GM23338 (cell line): ENCODE results near the gene RNF40. TPM values are rescaled to one million over a fixed set of nuclear protein-coding genes. Genes with fewer than 3 reads are reported as not detected.

Experiments used
- ATAC-seq: fragments of 200-7000 bp; cut with Tn5 transposase; 3 replicates; pipeline ENCODE4 v1.9.1; 2020
- DNase-seq: peaks from one replicate; pipeline ENCODE4 v3.0.0-alpha.2; 2015; ENCODE audit warnings: low spot score
- H2AFZ ChIP-seq: fragments of 200-600 bp; sonication (generic); 2 replicates; pipeline ENCODE4 v1.8.0; 2016; ENCODE audit warnings: antibody characterized with exemption, mild to moderate bottlenecking, moderate library complexity
- H3F3A ChIP-seq: fragments of 200-600 bp; sonication (generic); replicated peaks from 2 replicates; pipeline ENCODE4 v1.8.0; 2017; ENCODE audit warnings: antibody characterized with exemption, mixed run types, low read depth
- H3K27ac ChIP-seq: fragments of 200-600 bp; sonication (generic); 2 replicates; pipeline ENCODE4 v1.6.1; 2016; ENCODE audit warnings: low read depth
- H3K27me3 ChIP-seq: fragments of 200-600 bp; sonication (generic); 2 replicates; pipeline ENCODE4 v1.8.0; 2016; ENCODE audit warnings: mild to moderate bottlenecking, mixed run types, moderate library complexity; ENCODE audit not compliant: insufficient read depth
- H3K36me3 ChIP-seq: fragments of 200-600 bp; sonication (generic); 2 replicates; pipeline ENCODE4 v1.8.0; 2016; ENCODE audit warnings: mild to moderate bottlenecking; ENCODE audit not compliant: insufficient read depth
- H3K4me1 ChIP-seq: fragments of 200-600 bp; sonication (generic); 2 replicates; pipeline ENCODE4 v1.8.0; 2016; ENCODE audit warnings: mild to moderate bottlenecking, moderate library complexity; ENCODE audit not compliant: insufficient read depth
- H3K4me2 ChIP-seq: fragments of 200-600 bp; sonication (generic); 2 replicates; pipeline ENCODE4 v1.7.1; 2017; ENCODE audit warnings: mixed run types
- H3K4me3 ChIP-seq: fragments of 200-600 bp; sonication (generic); 2 replicates; pipeline ENCODE4 v1.6.1; 2016; ENCODE audit warnings: mixed run types
- H3K79me2 ChIP-seq: fragments of 200-600 bp; sonication (generic); replicated peaks from 2 replicates; pipeline ENCODE4 v1.8.0; 2017; ENCODE audit warnings: mild to moderate bottlenecking; ENCODE audit not compliant: insufficient read depth
- H3K9me2 ChIP-seq: fragments of 200-600 bp; sonication (generic); 2 replicates; pipeline ENCODE4 v1.8.0; 2017; ENCODE audit not compliant: insufficient read depth
- H4K20me1 ChIP-seq: fragments of 200-600 bp; sonication (generic); replicated peaks from 2 replicates; pipeline ENCODE4 v1.8.0; 2017; ENCODE audit warnings: mild to moderate bottlenecking; ENCODE audit not compliant: insufficient read depth
- H3K27ac Mint-ChIP-seq: 2 replicates; pipeline ENCODE4 v1.8.0; 2020; ENCODE audit warnings: inconsistent platforms, mild to moderate bottlenecking, moderate library complexity, mixed read lengths
- H3K27me3 Mint-ChIP-seq: 3 replicates; pipeline ENCODE4 v1.8.0; 2022; ENCODE audit warnings: low read depth, mild to moderate bottlenecking, moderate library complexity, mixed read lengths, inconsistent platforms; ENCODE audit not compliant: insufficient read depth, poor library complexity
- H3K36me3 Mint-ChIP-seq: 3 replicates; pipeline ENCODE4 v1.8.0; 2021; ENCODE audit warnings: low read depth, mild to moderate bottlenecking, inconsistent platforms, moderate library complexity, mixed read lengths
- H3K4me1 Mint-ChIP-seq: 3 replicates; pipeline ENCODE4 v1.8.0; 2020; ENCODE audit warnings: mild to moderate bottlenecking, inconsistent platforms, mixed read lengths
- H3K4me3 Mint-ChIP-seq: 3 replicates; pipeline ENCODE4 v1.8.0; 2021; ENCODE audit warnings: moderate library complexity, mild to moderate bottlenecking, inconsistent platforms, mixed read lengths
- H3K9me3 Mint-ChIP-seq: 3 replicates; pipeline ENCODE4 v1.8.0; 2020; ENCODE audit warnings: moderate library complexity, mild to moderate bottlenecking, inconsistent platforms, mixed read lengths
- CREB1 ChIP-seq: fragments of 250-450 bp; sonication (Bioruptor Pico); IDR thresholded peaks from 2 replicates; pipeline ENCODE4 v1.5.0; 2020; ENCODE audit warnings: low read depth, mild to moderate bottlenecking, moderate library complexity
- EZH2 ChIP-seq: fragments of 200-600 bp; sonication (generic); IDR thresholded peaks from one replicate; pipeline ENCODE4 v1.8.0; 2017; ENCODE audit warnings: antibody characterized with exemption, mild to moderate bottlenecking, low read depth; ENCODE audit not compliant: unreplicated experiment
- EZH2phosphoT487 ChIP-seq: fragments of 200-600 bp; sonication (generic); IDR thresholded peaks from one replicate; pipeline ENCODE4 v1.8.1; 2018; ENCODE audit warnings: antibody characterized with exemption; ENCODE audit not compliant: unreplicated experiment
- JUNB ChIP-seq: IDR thresholded peaks from one replicate; pipeline ENCODE4 v1.6.1; 2016; ENCODE audit warnings: antibody characterized with exemption; ENCODE audit not compliant: unreplicated experiment
- NANOG ChIP-seq: IDR thresholded peaks from 2 replicates; pipeline ENCODE4 v1.6.1; 2016; ENCODE audit warnings: antibody characterized with exemption, borderline replicate concordance
- POLR2AphosphoS5 ChIP-seq: IDR thresholded peaks from 2 replicates; pipeline ENCODE4 v1.6.1; 2016; ENCODE audit warnings: antibody characterized with exemption, low read depth
- STAT1 ChIP-seq: IDR thresholded peaks from one replicate; pipeline ENCODE4 v1.6.1; 2016; ENCODE audit warnings: antibody characterized with exemption; ENCODE audit not compliant: unreplicated experiment
- ZNF114 ChIP-seq: fragments of 250-450 bp; sonication (Bioruptor Pico); IDR thresholded peaks from 2 replicates; pipeline ENCODE4 v1.5.0; 2020; ENCODE audit warnings: mild to moderate bottlenecking, moderate library complexity
- ZNF331 ChIP-seq: fragments of 250-450 bp; sonication (Bioruptor Pico); IDR thresholded peaks from 2 replicates; pipeline ENCODE4 v1.5.0; 2020; ENCODE audit warnings: low read depth, mild to moderate bottlenecking, moderate library complexity
- polyA plus RNA-seq: library from polyadenylated mRNA; unstranded; fragments of >200 nt; fragmentation: Nextera tagmentation; extraction: Ambion mirVana; gene quantifications from 2 replicates; pipeline ENCODE4 v1.2.1, GENCODE V29; 2016
- total RNA-seq: library from RNA; depleted of rRNA; stranded (reverse); fragments of >200 nt; shearing (Covaris generic); gene quantifications from 2 replicates; pipeline ENCODE4 v1.2.3, GENCODE V29; 2014
- TF ChIP-seq, protein P1 (sequence below): IDR thresholded peaks from 2 replicates; pipeline ENCODE4 v1.6.1; 2016; ENCODE audit warnings: antibody characterized with exemption
- TF ChIP-seq, protein P2 (sequence below): IDR thresholded peaks from one replicate; pipeline ENCODE4 v1.6.1; 2018; ENCODE audit warnings: antibody characterized with exemption; ENCODE audit not compliant: unreplicated experiment
- TF ChIP-seq, protein P3 (sequence below): fragments of 250-450 bp; sonication (Bioruptor Pico); IDR thresholded peaks from 2 replicates; pipeline ENCODE4 v1.5.0; 2020; ENCODE audit warnings: mild to moderate bottlenecking, moderate library complexity
- TF ChIP-seq, protein P4 (sequence below), 2 experiments: fragments of 200-600 bp in 1 of 2; sonication (generic) in 1 of 2; conservative IDR thresholded peaks; 2 replicates each; pipeline versions ENCODE4 v1.5.1 to v1.6.1; 2016 to 2017; ENCODE audit warnings: antibody characterized with exemption in 2 of 2, low read depth in 2 of 2, mild to moderate bottlenecking in 2 of 2, moderate library complexity in 1 of 2

Gene RNF40
- total and polyA plus RNA-seq, 2 experiments from 2014 or later = 36.0 to 78.5 TPM

GRCh38 chr16:30793508-30794069 lies 31.5 kb downstream of the RNF40 start:
- Histone ChIP-seq H3K4me3 (no peak overlapping the region), H3K9me2 (no peaks in the 10 kb centered on the region), H3K79me2 (no peaks in the 10 kb centered on the region), H3F3A (no peaks in the 10 kb centered on the region), H3K36me3 (no peaks in the 10 kb centered on the region), H3K27ac (no peak overlapping the region), H3K4me1 (no peaks in the 10 kb centered on the region), H4K20me1 (no peaks in the 10 kb centered on the region), H3K27me3 (no peaks in the 10 kb centered on the region), H3K4me2 (no peak overlapping the region), H2AFZ (no peak overlapping the region)
- Mint-ChIP-seq H3K9me3 (no peaks in the 10 kb centered on the region), H3K36me3 (no peaks in the 10 kb centered on the region), H3K4me1 (peaks cover 4% of the 10 kb centered on the region; the same call in 2 of the 3 replicates), H3K27ac (no peak overlapping the region), H3K27me3 (peaks cover 3% of the 10 kb centered on the region), H3K4me3 (no peak overlapping the region)
- ATAC-seq (no peak), DNase-seq (no peak)
- TF ChIP-seq, protein P1, sequence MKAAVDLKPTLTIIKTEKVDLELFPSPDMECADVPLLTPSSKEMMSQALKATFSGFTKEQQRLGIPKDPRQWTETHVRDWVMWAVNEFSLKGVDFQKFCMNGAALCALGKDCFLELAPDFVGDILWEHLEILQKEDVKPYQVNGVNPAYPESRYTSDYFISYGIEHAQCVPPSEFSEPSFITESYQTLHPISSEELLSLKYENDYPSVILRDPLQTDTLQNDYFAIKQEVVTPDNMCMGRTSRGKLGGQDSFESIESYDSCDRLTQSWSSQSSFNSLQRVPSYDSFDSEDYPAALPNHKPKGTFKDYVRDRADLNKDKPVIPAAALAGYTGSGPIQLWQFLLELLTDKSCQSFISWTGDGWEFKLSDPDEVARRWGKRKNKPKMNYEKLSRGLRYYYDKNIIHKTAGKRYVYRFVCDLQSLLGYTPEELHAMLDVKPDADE = no peak
- TF ChIP-seq, protein P2, sequence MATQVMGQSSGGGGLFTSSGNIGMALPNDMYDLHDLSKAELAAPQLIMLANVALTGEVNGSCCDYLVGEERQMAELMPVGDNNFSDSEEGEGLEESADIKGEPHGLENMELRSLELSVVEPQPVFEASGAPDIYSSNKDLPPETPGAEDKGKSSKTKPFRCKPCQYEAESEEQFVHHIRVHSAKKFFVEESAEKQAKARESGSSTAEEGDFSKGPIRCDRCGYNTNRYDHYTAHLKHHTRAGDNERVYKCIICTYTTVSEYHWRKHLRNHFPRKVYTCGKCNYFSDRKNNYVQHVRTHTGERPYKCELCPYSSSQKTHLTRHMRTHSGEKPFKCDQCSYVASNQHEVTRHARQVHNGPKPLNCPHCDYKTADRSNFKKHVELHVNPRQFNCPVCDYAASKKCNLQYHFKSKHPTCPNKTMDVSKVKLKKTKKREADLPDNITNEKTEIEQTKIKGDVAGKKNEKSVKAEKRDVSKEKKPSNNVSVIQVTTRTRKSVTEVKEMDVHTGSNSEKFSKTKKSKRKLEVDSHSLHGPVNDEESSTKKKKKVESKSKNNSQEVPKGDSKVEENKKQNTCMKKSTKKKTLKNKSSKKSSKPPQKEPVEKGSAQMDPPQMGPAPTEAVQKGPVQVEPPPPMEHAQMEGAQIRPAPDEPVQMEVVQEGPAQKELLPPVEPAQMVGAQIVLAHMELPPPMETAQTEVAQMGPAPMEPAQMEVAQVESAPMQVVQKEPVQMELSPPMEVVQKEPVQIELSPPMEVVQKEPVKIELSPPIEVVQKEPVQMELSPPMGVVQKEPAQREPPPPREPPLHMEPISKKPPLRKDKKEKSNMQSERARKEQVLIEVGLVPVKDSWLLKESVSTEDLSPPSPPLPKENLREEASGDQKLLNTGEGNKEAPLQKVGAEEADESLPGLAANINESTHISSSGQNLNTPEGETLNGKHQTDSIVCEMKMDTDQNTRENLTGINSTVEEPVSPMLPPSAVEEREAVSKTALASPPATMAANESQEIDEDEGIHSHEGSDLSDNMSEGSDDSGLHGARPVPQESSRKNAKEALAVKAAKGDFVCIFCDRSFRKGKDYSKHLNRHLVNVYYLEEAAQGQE = no peak
- TF ChIP-seq, protein P3, sequence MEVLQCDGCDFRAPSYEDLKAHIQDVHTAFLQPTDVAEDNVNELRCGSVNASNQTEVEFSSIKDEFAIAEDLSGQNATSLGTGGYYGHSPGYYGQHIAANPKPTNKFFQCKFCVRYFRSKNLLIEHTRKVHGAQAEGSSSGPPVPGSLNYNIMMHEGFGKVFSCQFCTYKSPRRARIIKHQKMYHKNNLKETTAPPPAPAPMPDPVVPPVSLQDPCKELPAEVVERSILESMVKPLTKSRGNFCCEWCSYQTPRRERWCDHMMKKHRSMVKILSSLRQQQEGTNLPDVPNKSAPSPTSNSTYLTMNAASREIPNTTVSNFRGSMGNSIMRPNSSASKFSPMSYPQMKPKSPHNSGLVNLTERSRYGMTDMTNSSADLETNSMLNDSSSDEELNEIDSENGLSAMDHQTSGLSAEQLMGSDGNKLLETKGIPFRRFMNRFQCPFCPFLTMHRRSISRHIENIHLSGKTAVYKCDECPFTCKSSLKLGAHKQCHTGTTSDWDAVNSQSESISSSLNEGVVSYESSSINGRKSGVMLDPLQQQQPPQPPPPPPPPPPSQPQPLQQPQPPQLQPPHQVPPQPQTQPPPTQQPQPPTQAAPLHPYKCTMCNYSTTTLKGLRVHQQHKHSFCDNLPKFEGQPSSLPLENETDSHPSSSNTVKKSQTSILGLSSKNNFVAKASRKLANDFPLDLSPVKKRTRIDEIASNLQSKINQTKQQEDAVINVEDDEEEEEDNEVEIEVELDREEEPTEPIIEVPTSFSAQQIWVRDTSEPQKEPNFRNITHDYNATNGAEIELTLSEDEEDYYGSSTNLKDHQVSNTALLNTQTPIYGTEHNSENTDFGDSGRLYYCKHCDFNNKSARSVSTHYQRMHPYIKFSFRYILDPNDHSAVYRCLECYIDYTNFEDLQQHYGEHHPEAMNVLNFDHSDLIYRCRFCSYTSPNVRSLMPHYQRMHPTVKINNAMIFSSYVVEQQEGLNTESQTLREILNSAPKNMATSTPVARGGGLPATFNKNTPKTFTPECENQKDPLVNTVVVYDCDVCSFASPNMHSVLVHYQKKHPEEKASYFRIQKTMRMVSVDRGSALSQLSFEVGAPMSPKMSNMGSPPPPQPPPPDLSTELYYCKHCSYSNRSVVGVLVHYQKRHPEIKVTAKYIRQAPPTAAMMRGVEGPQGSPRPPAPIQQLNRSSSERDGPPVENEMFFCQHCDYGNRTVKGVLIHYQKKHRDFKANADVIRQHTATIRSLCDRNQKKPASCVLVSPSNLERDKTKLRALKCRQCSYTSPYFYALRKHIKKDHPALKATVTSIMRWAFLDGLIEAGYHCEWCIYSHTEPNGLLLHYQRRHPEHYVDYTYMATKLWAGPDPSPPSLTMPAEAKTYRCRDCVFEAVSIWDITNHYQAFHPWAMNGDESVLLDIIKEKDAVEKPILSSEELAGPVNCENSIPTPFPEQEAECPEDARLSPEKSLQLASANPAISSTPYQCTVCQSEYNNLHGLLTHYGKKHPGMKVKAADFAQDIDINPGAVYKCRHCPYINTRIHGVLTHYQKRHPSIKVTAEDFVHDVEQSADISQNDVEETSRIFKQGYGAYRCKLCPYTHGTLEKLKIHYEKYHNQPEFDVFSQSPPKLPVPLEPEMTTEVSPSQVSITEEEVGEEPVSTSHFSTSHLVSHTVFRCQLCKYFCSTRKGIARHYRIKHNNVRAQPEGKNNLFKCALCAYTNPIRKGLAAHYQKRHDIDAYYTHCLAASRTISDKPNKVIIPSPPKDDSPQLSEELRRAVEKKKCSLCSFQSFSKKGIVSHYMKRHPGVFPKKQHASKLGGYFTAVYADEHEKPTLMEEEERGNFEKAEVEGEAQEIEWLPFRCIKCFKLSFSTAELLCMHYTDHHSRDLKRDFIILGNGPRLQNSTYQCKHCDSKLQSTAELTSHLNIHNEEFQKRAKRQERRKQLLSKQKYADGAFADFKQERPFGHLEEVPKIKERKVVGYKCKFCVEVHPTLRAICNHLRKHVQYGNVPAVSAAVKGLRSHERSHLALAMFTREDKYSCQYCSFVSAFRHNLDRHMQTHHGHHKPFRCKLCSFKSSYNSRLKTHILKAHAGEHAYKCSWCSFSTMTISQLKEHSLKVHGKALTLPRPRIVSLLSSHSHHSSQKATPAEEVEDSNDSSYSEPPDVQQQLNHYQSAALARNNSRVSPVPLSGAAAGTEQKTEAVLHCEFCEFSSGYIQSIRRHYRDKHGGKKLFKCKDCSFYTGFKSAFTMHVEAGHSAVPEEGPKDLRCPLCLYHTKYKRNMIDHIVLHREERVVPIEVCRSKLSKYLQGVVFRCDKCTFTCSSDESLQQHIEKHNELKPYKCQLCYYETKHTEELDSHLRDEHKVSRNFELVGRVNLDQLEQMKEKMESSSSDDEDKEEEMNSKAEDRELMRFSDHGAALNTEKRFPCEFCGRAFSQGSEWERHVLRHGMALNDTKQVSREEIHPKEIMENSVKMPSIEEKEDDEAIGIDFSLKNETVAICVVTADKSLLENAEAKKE (CRISPR knock-in tag) = no peak
- TF ChIP-seq STAT1 (no peak), EZH2phosphoT487 (no peak), CREB1 (no peak), ZNF114 (no peak), JUNB (no peak), POLR2AphosphoS5 (no peak), NANOG (no peak), EZH2 (no peak), ZNF331 (CRISPR knock-in tag) (no peak)
- TF ChIP-seq, protein P4, sequence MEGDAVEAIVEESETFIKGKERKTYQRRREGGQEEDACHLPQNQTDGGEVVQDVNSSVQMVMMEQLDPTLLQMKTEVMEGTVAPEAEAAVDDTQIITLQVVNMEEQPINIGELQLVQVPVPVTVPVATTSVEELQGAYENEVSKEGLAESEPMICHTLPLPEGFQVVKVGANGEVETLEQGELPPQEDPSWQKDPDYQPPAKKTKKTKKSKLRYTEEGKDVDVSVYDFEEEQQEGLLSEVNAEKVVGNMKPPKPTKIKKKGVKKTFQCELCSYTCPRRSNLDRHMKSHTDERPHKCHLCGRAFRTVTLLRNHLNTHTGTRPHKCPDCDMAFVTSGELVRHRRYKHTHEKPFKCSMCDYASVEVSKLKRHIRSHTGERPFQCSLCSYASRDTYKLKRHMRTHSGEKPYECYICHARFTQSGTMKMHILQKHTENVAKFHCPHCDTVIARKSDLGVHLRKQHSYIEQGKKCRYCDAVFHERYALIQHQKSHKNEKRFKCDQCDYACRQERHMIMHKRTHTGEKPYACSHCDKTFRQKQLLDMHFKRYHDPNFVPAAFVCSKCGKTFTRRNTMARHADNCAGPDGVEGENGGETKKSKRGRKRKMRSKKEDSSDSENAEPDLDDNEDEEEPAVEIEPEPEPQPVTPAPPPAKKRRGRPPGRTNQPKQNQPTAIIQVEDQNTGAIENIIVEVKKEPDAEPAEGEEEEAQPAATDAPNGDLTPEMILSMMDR (conservative IDR thresholded peaks at IDR 0.05; ENCODE audit: low read depth in 2 of 2) = no peak
